AG04449 (cell line): ENCODE results near the gene TTLL11.

Experiments
- CTCF ChIA-PET: fragments of 350-600 bp; formaldehyde crosslinking; extraction: SDS; loops from one replicate; lab custom pipeline; 2021; ENCODE audit warnings: antibody characterized with exemption; lab: Yijun Ruan, JAX
- POLR2A ChIA-PET: fragments of 400-600, 350-600 bp; formaldehyde crosslinking; extraction: SDS; loops from one replicate; lab custom pipeline; 2020; ENCODE audit warnings: antibody characterized with exemption, inconsistent platforms; lab: Yijun Ruan, JAX
- DNase-seq: peaks from one replicate; pipeline ENCODE4 v3.0.0-alpha.2; 2010; ENCODE audit warnings: low read depth, low spot score
- H3K4me3 ChIP-seq: 2 replicates; pipeline ENCODE4 v1.5.1; 2011; ENCODE audit warnings: low read depth, mild to moderate bottlenecking, control low read depth, low read length
- CTCF ChIP-seq: IDR thresholded peaks from one replicate; pipeline ENCODE4 v1.5.1; 2011; ENCODE audit warnings: mild to moderate bottlenecking, moderate library complexity, low read length, control low read depth, inconsistent platforms; ENCODE audit not compliant: insufficient read depth; ENCODE audit errors: missing control alignments

TTLL11 gene

GRCh38 chr9:122115176-122116035 is 22.3 kb upstream of the TTLL11 start:
- no peak for DNase-seq
- TF ChIP-seq CTCF = no peak
- CTCF ChIA-PET = interaction anchor here (4.2 to 24.0 kb wide), 4 partner anchors 8 to 230 kb away, joined by 23 to 831 read pairs (median 386); partner anchors contain the start of gene TTLL11
- no peak overlapping the region for H3K4me3 ChIP-seq
- POLR2A ChIA-PET = no interaction called here

- no peak for DNase-seq
- TF ChIP-seq CTCF = no peak
- CTCF ChIA-PET = interaction anchor here (1.6 to 24.0 kb wide), 4 partner anchors 10 to 237 kb away, joined by 6 to 692 read pairs (median 52); partner anchors contain the start of gene TTLL11
- POLR2A ChIA-PET = no interaction called here
- no peak overlapping the region for H3K4me3 ChIP-seq
Measured at GRCh38 chr9:122113574-122113973, 20.5 kb upstream of the TTLL11 start.

GRCh38 chr9:122112238-122112637 is 19.1 kb upstream of the TTLL11 start:
- ChIA-PET CTCF (interaction anchor here (6.5 to 24.0 kb wide), 2 partner anchors 11 to 17 kb away, joined by 80 to 692 read pairs; partner anchors contain the start of gene TTLL11), POLR2A (no interaction called here)
- DNase-seq = no peak
- no peak overlapping the region for H3K4me3 ChIP-seq
- no peak for TF ChIP-seq CTCF

DNA sequence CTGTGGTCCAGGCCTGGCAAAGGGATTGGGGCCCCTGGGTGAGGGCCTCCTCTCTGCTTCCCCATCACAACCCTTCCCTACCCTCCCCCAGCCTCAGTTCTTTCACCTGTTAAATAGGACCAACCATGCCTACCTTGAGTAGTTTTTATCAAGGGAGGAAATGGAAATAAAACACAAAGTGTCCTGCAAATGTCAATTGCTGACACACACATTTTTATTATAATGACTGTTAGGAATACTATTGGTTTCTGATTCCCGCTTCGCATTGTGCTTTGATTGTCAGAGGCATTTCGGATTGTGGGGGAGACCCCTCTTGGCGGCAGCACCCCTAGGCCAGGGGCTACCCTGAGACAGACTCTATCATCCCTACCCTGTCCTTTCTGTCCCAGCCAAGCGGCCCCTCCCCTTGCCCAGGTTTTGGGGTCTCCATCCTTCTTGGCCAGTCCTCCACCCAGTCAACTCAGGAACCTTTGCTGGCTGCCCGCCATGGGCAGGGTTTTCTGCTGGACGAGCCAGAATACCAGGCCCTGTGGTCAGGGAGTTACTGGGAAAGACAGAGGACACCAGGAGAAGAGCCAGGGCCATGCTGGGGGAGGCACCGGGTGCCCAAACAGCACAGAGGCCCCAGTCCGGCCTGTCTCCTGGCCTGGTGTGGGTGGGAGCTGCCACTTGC is 18.4 kb upstream of the TTLL11 start:
- ChIA-PET POLR2A (no interaction called here), CTCF (interaction anchor here (1.6 to 24.0 kb wide), 4 partner anchors 10 to 239 kb away, joined by 6 to 692 read pairs (median 102); partner anchors contain the start of gene TTLL11)
- no peak overlapping the region for H3K4me3 ChIP-seq

DNA sequence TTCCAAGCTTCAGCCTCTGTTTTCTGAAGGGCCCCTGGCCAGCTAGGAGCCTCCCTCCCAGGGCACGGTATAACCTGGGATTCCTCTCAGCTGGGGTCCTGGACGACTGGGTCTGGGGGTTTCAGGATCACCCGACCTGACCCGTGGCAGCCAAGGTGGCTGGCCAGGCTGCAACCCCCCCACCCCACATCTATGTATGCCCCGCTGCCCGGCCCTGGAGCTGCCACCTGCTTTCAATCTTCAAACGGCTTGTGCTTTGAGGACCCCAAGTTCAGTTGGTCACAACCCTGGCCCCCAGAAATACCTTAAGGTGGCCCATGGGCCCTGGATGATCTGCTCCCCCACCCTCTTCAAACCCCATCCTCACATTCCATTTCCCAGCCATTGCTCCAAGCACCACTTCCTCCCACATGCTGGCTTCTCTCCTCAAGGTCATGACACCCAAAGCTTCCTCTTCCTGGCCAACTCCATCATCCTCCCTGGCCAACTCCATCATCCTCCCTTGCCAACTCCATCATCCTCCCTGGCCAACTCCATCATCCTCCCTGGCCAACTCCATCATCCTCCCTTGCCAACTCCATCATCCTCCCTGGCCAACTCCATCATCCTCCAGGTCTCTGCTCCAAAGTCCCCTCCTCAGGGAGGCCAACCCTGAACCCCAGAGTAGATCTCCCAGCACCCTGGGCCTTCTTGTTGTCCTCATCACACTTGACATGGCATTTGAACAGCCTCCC is 17.2 kb upstream of the TTLL11 start:
- H3K4me3 ChIP-seq = no peak overlapping the region
- CTCF ChIA-PET = interaction anchor here (0.6 to 24.0 kb wide), 5 partner anchors 9 to 1213 kb away, joined by 3 to 692 read pairs (median 6); partner anchors contain the start of gene TTLL11
- POLR2A ChIA-PET = no interaction called here
- no peak for TF ChIP-seq CTCF
- no peak for DNase-seq

More for the DNA sequence above, 18.4 kb upstream of the TTLL11 start:
- TF ChIP-seq CTCF = no peak
- DNase-seq = no peak
